H9 (cell line): ENCODE data around the gene SLC9A9. TPM values are rescaled to one million over a fixed set of nuclear protein-coding genes. Genes with fewer than 3 reads are reported as not detected.

Experiments
- DNase-seq: peaks from one replicate; pipeline ENCODE4 v3.0.0-alpha.2; 2017
- H2AFZ ChIP-seq: one replicate; pipeline ENCODE4 v1.6.1; 2013; ENCODE audit warnings: mild to moderate bottlenecking, low read length, control low read depth, moderate library complexity
- H2AK5ac ChIP-seq: 2 replicates; pipeline ENCODE4 v1.6.1; 2013; ENCODE audit warnings: low read length, control low read depth, mixed read lengths; ENCODE audit not compliant: insufficient read length
- H2BK120ac ChIP-seq: one replicate; pipeline ENCODE4 v1.6.1; 2013; ENCODE audit warnings: low read depth, mild to moderate bottlenecking, low read length, control low read depth, inconsistent platforms; ENCODE audit not compliant: poor library complexity, severe bottlenecking
- H2BK12ac ChIP-seq: 2 replicates; pipeline ENCODE4 v1.6.1; 2013; ENCODE audit warnings: low read length, control low read depth, mixed read lengths, low read depth; ENCODE audit not compliant: insufficient read length
- H2BK15ac ChIP-seq: 2 replicates; pipeline ENCODE4 v1.6.1; 2013; ENCODE audit warnings: low read depth, low read length, control low read depth
- H2BK20ac ChIP-seq: one replicate; pipeline ENCODE4 v1.6.1; 2013; ENCODE audit warnings: low read depth, mild to moderate bottlenecking, low read length, control low read depth, inconsistent platforms; ENCODE audit not compliant: poor library complexity, severe bottlenecking
- H2BK5ac ChIP-seq: 2 replicates; pipeline ENCODE4 v1.6.1; 2013; ENCODE audit warnings: low read length, control low read depth, mixed read lengths; ENCODE audit not compliant: insufficient read length
- H3K14ac ChIP-seq: 2 replicates; pipeline ENCODE4 v1.6.1; 2013; ENCODE audit warnings: low read length, control low read depth; ENCODE audit not compliant: insufficient read depth
- H3K18ac ChIP-seq: 2 replicates; pipeline ENCODE4 v1.6.1; 2013; ENCODE audit warnings: low read depth, mild to moderate bottlenecking, mixed read lengths, low read length, control low read depth; ENCODE audit not compliant: insufficient read length
- H3K23ac ChIP-seq: 2 replicates; pipeline ENCODE4 v1.6.1; 2013; ENCODE audit warnings: low read length, control low read depth, mixed read lengths, low read depth; ENCODE audit not compliant: insufficient read length
- H3K23me2 ChIP-seq: 2 replicates; pipeline ENCODE4 v1.6.1; 2013; ENCODE audit warnings: low read depth, mild to moderate bottlenecking, mixed read lengths, low read length, control low read depth; ENCODE audit not compliant: insufficient read length, poor library complexity, severe bottlenecking
- H3K27ac ChIP-seq: 2 replicates; pipeline ENCODE4 v1.5.1; 2013; ENCODE audit warnings: low read length, control low read depth, mixed read lengths, low read depth; ENCODE audit not compliant: insufficient read length
- H3K27me3 ChIP-seq: 2 replicates; pipeline ENCODE4 v1.6.1; 2013; ENCODE audit warnings: low read length, control low read depth, inconsistent platforms; ENCODE audit not compliant: insufficient read depth
- H3K4ac ChIP-seq: 2 replicates; pipeline ENCODE4 v1.6.1; 2013; ENCODE audit warnings: low read depth, mild to moderate bottlenecking, control low read depth, inconsistent platforms, low read length, moderate library complexity
- H3K4me1 ChIP-seq: 2 replicates; pipeline ENCODE4 v1.6.1; 2013; ENCODE audit warnings: low read length, control low read depth, inconsistent platforms; ENCODE audit not compliant: insufficient read depth
- H3K4me2 ChIP-seq: 2 replicates; pipeline ENCODE4 v1.6.1; 2013; ENCODE audit warnings: low read length, control low read depth, mixed read lengths; ENCODE audit not compliant: insufficient read length, insufficient read depth
- H3K56ac ChIP-seq: 2 replicates; pipeline ENCODE4 v1.6.1; 2013; ENCODE audit warnings: low read depth, mild to moderate bottlenecking, mixed read lengths, low read length, control low read depth; ENCODE audit not compliant: insufficient read length
- H3K79me1 ChIP-seq: 2 replicates; pipeline ENCODE4 v1.6.1; 2013; ENCODE audit warnings: low read depth, mild to moderate bottlenecking, moderate library complexity, low read length, control low read depth, inconsistent platforms; ENCODE audit not compliant: insufficient read depth, poor library complexity, severe bottlenecking
- H3K79me2 ChIP-seq: 2 replicates; pipeline ENCODE4 v1.6.1; 2013; ENCODE audit warnings: low read length, control low read depth, inconsistent platforms; ENCODE audit not compliant: insufficient read depth
- H3K9ac ChIP-seq: 2 replicates; pipeline ENCODE4 v1.6.1; 2013; ENCODE audit warnings: low read length, control low read depth, mixed read lengths; ENCODE audit not compliant: insufficient read length; ENCODE audit errors: extremely low read depth
- H3K9me3 ChIP-seq: one replicate; pipeline ENCODE4 v1.6.1; 2013; ENCODE audit warnings: low read depth, low read length, inconsistent platforms; ENCODE audit not compliant: control insufficient read depth
- H3T11ph ChIP-seq: one replicate; pipeline ENCODE4 v1.6.1; 2013; ENCODE audit warnings: mild to moderate bottlenecking, low read length, control low read depth, inconsistent platforms
- H4K20me1 ChIP-seq: one replicate; pipeline ENCODE4 v1.6.1; 2013; ENCODE audit not compliant: control insufficient read depth, insufficient read length, insufficient read depth
- H4K5ac ChIP-seq: 2 replicates; pipeline ENCODE4 v1.6.1; 2013; ENCODE audit warnings: low read depth, mild to moderate bottlenecking, mixed read lengths, low read length, control low read depth; ENCODE audit not compliant: insufficient read length
- H4K8ac ChIP-seq: replicated peaks from 2 replicates; pipeline ENCODE4 v1.6.1; 2013; ENCODE audit warnings: low read length, control low read depth, mixed read lengths, low read depth; ENCODE audit not compliant: insufficient read length
- H4K91ac ChIP-seq: 2 replicates; pipeline ENCODE4 v1.6.1; 2013; ENCODE audit warnings: low read depth, mild to moderate bottlenecking, moderate library complexity, mixed read lengths, low read length, control low read depth; ENCODE audit not compliant: insufficient read length
- H3K27ac Mint-ChIP-seq, 3 experiments: 2 replicates in 2 of 3; 3 replicates in 1 of 3; pipeline ENCODE4 v1.8.0; 2020 to 2021; ENCODE audit warnings: mixed read lengths in 3 of 3, mild to moderate bottlenecking in 1 of 3, moderate library complexity in 1 of 3
- H3K27me3 Mint-ChIP-seq: 2 replicates; pipeline ENCODE4 v1.8.0; 2021; ENCODE audit warnings: low read depth, mild to moderate bottlenecking, moderate library complexity, mixed read lengths
- H3K36me3 Mint-ChIP-seq, 3 experiments: 2 replicates in 2 of 3; 3 replicates in 1 of 3; pipeline ENCODE4 v1.8.0; 2020 to 2021; ENCODE audit warnings: low read depth in 3 of 3, mixed read lengths in 3 of 3; ENCODE audit not compliant: insufficient read depth in 1 of 3
- H3K4me1 Mint-ChIP-seq, 2 experiments: 2 replicates each; pipeline ENCODE4 v1.8.0; 2020; ENCODE audit warnings: mixed read lengths in 2 of 2
- H3K4me3 Mint-ChIP-seq, 2 experiments: 2 replicates in 1 of 2; 3 replicates in 1 of 2; pipeline ENCODE4 v1.8.0; 2020 to 2021; ENCODE audit warnings: mild to moderate bottlenecking in 2 of 2, mixed read lengths in 2 of 2, moderate library complexity in 1 of 2
- H3K9me3 Mint-ChIP-seq, 2 experiments: 2 replicates in 1 of 2; 3 replicates in 1 of 2; pipeline ENCODE4 v1.8.0; 2020; ENCODE audit warnings: mild to moderate bottlenecking in 2 of 2, mixed read lengths in 2 of 2, moderate library complexity in 1 of 2
- WGBS: extraction: QIAGEN DNeasy Blood & Tissue Kit; methylation state at CpG from one replicate; pipeline ENCODE4 v1.1.7; 2013; ENCODE audit warnings: missing lambda C conversion rate, low lambda C conversion rate, mixed read lengths; ENCODE audit not compliant: insufficient read length; ENCODE audit errors: extremely low coverage; 5-methylcytosine and 5-hydroxymethylcytosine counted together
- total RNA-seq: library from RNA; stranded (reverse); gene quantifications from 2 replicates; pipeline ENCODE4 v1.2.1, GENCODE V29; 2021
- TF ChIP-seq, protein P1 (sequence below): fragments of 200-600 bp; sonication (generic); conservative IDR thresholded peaks from 3 replicates; pipeline ENCODE4 v1.8.0; 2021; ENCODE audit warnings: antibody characterized with exemption, mild to moderate bottlenecking

The SLC9A9 gene
- total RNA-seq, 1 experiment from 2014 or later: 0.35 TPM

DNA sequence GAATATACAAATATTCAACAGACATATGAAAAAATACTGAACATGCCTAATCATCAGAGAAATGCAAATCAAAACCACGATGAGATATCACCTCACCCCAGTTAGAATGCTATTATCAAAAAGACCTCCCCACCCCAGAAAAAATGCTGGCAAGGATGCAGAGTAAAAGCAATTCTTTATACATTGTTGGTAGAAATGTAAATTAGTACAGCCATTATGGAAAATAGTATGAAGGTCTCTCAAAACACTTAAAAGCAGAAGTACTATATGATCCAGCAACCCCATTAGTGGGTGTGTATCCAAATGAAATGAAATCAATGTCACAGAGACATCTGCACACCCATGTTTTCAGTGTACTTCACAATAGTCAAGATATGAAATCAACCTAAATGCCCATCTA lies 420.0 kb downstream of the SLC9A9 start:
- Mint-ChIP-seq H3K36me3 (no peaks in the 10 kb centered on the region), H3K4me1 (peaks cover 18 to 26% of the 10 kb centered on the region in 2 experiments), H3K4me3 (no peak overlapping the region), H3K27ac (no peak overlapping the region), H3K9me3 (no peaks in the 10 kb centered on the region; a peak in 1 of 5 replicates), H3K27me3 (peaks cover 25% of the 10 kb centered on the region)
- Histone ChIP-seq H3K4me2 (no peak overlapping the region), H3K79me2 (no peaks in the 10 kb centered on the region), H3K14ac (no peak overlapping the region), H2AFZ (no peak overlapping the region), H3K9me3 (no peaks in the 10 kb centered on the region), H3K18ac (no peak overlapping the region), H4K5ac (no peak overlapping the region), H2BK12ac (no peak overlapping the region), H3K9ac (no peak overlapping the region), H3K4me1 (peaks cover 6% of the 10 kb centered on the region; the same call in 1 of the 2 replicates), H3K23me2 (no peaks in the 10 kb centered on the region), H2AK5ac (no peak overlapping the region), H2BK20ac (no peak overlapping the region), H2BK120ac (no peak overlapping the region), H3K23ac (no peak overlapping the region), H3K79me1 (no peaks in the 10 kb centered on the region), H4K8ac (no peak overlapping the region), H3K27ac (no peak overlapping the region), H4K20me1 (no peaks in the 10 kb centered on the region), H3K4ac (no peak overlapping the region), H2BK5ac (no peak overlapping the region), H3K56ac (no peak overlapping the region), H3K27me3 (no peaks in the 10 kb centered on the region), H4K91ac (no peak overlapping the region), H2BK15ac (no peak overlapping the region), H3T11ph (no peak overlapping the region)
- no CpG with 5 or more reads among the region's 1 CpG for WGBS
- TF ChIP-seq, protein P1, sequence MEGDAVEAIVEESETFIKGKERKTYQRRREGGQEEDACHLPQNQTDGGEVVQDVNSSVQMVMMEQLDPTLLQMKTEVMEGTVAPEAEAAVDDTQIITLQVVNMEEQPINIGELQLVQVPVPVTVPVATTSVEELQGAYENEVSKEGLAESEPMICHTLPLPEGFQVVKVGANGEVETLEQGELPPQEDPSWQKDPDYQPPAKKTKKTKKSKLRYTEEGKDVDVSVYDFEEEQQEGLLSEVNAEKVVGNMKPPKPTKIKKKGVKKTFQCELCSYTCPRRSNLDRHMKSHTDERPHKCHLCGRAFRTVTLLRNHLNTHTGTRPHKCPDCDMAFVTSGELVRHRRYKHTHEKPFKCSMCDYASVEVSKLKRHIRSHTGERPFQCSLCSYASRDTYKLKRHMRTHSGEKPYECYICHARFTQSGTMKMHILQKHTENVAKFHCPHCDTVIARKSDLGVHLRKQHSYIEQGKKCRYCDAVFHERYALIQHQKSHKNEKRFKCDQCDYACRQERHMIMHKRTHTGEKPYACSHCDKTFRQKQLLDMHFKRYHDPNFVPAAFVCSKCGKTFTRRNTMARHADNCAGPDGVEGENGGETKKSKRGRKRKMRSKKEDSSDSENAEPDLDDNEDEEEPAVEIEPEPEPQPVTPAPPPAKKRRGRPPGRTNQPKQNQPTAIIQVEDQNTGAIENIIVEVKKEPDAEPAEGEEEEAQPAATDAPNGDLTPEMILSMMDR: no peak
- no peak for DNase-seq
